HCT116 (cell line): ENCODE data around the gene ITGAE. TPM values are rescaled to one million over a fixed set of nuclear protein-coding genes. Genes with fewer than 3 reads are reported as not detected.

Experiments
- ATAC-seq: fragments of 200-7000 bp; cut with Tn5 transposase; 2 replicates; pipeline ENCODE4 v1.9.1; 2020; ENCODE audit warnings: mild to moderate bottlenecking, moderate library complexity
- BruUV-seq: library from RNA; stranded (reverse); fragments of 400-500 nt; replicated peaks from 2 replicates; lab custom pipeline; 2021; lab: Mats Ljungman, UMichigan
- CTCF ChIA-PET: fragments of 300-600 bp; sonication (Branson Sonifier 250); formaldehyde crosslinking; loops from one replicate; lab custom pipeline; 2021; ENCODE audit warnings: antibody characterized with exemption; lab: Charles Lee
- POLR2A ChIA-PET: fragments of 300-600, 350-600 bp; sonication (Branson Sonifier 250); formaldehyde crosslinking; loops from one replicate; lab custom pipeline; 2021; ENCODE audit warnings: antibody characterized with exemption; lab: Charles Lee
- RAD21 ChIA-PET, 2 experiments: fragments of 300-600 bp; sonication (Branson Sonifier 250); formaldehyde crosslinking; loops; one replicate each; lab custom pipeline; 2023; ENCODE audit warnings: low total read pairs in 2 of 2; ENCODE audit not compliant: uncharacterized antibody in 2 of 2, unreplicated experiment in 2 of 2, low non-redundant PET in 1 of 2; lab: Charles Lee
- DNase-seq: peaks from one replicate; pipeline ENCODE4 v3.0.0-alpha.2; 2010; ENCODE audit warnings: low read depth, low spot score
- H2AFZ ChIP-seq: fragments of 200-600 bp; shearing (Covaris generic), sonication (generic); 2 replicates; pipeline ENCODE4 v1.6.1; 2017; ENCODE audit warnings: low read depth, mixed run types, mixed read lengths, antibody characterized with exemption, low read length; ENCODE audit not compliant: poor library complexity, severe bottlenecking
- H3K27ac ChIP-seq: 2 replicates; pipeline ENCODE4 v1.5.1; 2012; ENCODE audit warnings: low read depth, low read length
- H3K27me3 ChIP-seq: fragments of 200-600 bp; sonication (generic); 2 replicates; pipeline ENCODE4 v1.6.1; 2016; ENCODE audit warnings: mixed run types, low read length, mixed read lengths; ENCODE audit not compliant: insufficient read depth
- H3K36me3 ChIP-seq, 2 experiments: fragments of 200-500 bp in 1 of 2; fragments of 200-600 bp in 1 of 2; sonication (Bioruptor generic) in 1 of 2; sonication (generic) in 1 of 2; 2 replicates each; pipeline versions ENCODE4 v1.5.1 to v1.6.1; 2014 to 2016; ENCODE audit warnings: low read length in 2 of 2, inconsistent platforms in 1 of 2, mixed read lengths in 1 of 2, mixed run types in 1 of 2; ENCODE audit not compliant: insufficient read depth in 2 of 2, control insufficient read depth in 1 of 2
- H3K4me1 ChIP-seq, 2 experiments: fragments of 200-600 bp in 1 of 2; sonication (generic) in 1 of 2; 2 replicates each; pipeline versions ENCODE4 v1.5.1 to v1.6.1; 2012 to 2017; ENCODE audit warnings: low read length in 2 of 2, inconsistent platforms in 1 of 2, mild to moderate bottlenecking in 1 of 2, mixed read lengths in 1 of 2, mixed run types in 1 of 2, moderate library complexity in 1 of 2; ENCODE audit not compliant: insufficient read depth in 2 of 2, control insufficient read depth in 1 of 2
- H3K4me2 ChIP-seq: fragments of 200-600 bp; sonication (generic); 2 replicates; pipeline ENCODE4 v1.6.1; 2017; ENCODE audit warnings: mixed run types, low read length, mixed read lengths
- H3K4me3 ChIP-seq, 2 experiments: fragments of 200-600 bp in 1 of 2; sonication (generic) in 1 of 2; replicated peaks in 1 of 2; 2 replicates each; pipeline ENCODE4 v1.5.1; 2011 to 2016; ENCODE audit warnings: low read length in 2 of 2, control low read depth in 1 of 2, low read depth in 1 of 2, mild to moderate bottlenecking in 1 of 2, mixed read lengths in 1 of 2, mixed run types in 1 of 2
- H3K79me2 ChIP-seq: fragments of 200-600 bp; sonication (generic); 2 replicates; pipeline ENCODE4 v1.6.1; 2017; ENCODE audit warnings: mild to moderate bottlenecking, mixed run types, low read length, moderate library complexity, mixed read lengths; ENCODE audit not compliant: insufficient read depth
- H3K9ac ChIP-seq: fragments of 200-600 bp; sonication (generic); 2 replicates; pipeline ENCODE4 v1.6.1; 2016; ENCODE audit warnings: low read length, mixed read lengths
- H3K9me2 ChIP-seq: fragments of 200-600 bp; sonication (generic), shearing (Covaris generic); 2 replicates; pipeline ENCODE4 v1.6.1; 2017; ENCODE audit warnings: mixed run types, mild to moderate bottlenecking, moderate library complexity; ENCODE audit not compliant: insufficient read depth
- H3K9me3 ChIP-seq, 2 experiments: fragments of 200-500 bp in 1 of 2; fragments of 200-600 bp in 1 of 2; sonication (Bioruptor generic) in 1 of 2; sonication (generic) in 1 of 2; 2 replicates each; pipeline ENCODE4 v1.6.1; 2014 to 2017; ENCODE audit warnings: low read length in 2 of 2, mixed read lengths in 2 of 2, inconsistent platforms in 1 of 2, low read depth in 1 of 2, mild to moderate bottlenecking in 1 of 2, mixed run types in 1 of 2, moderate library complexity in 1 of 2; ENCODE audit not compliant: control insufficient read depth in 1 of 2, insufficient read depth in 1 of 2
- H4K20me1 ChIP-seq: fragments of 200-600 bp; sonication (generic), shearing (Covaris generic); 2 replicates; pipeline ENCODE4 v1.6.1; 2017; ENCODE audit warnings: mixed run types, mild to moderate bottlenecking, moderate library complexity; ENCODE audit not compliant: insufficient read depth
- ELF1 ChIP-seq: IDR thresholded peaks from 2 replicates; pipeline ENCODE4 v1.6.1; 2012; ENCODE audit warnings: low read depth, borderline replicate concordance
- FOSL1 ChIP-seq: IDR thresholded peaks from 2 replicates; pipeline ENCODE4 v1.6.1; 2012; ENCODE audit warnings: low read depth
- JUND ChIP-seq: IDR thresholded peaks from 2 replicates; pipeline ENCODE4 v1.6.1; 2012
- POLR2A ChIP-seq: IDR thresholded peaks from 2 replicates; pipeline ENCODE4 v1.7.0; 2011; ENCODE audit warnings: borderline replicate concordance; ENCODE audit not compliant: insufficient read depth, insufficient read length; ENCODE audit errors: extremely low read depth
- POLR2AphosphoS5 ChIP-seq: IDR thresholded peaks from 2 replicates; pipeline ENCODE4 v1.6.1; 2011; ENCODE audit warnings: mild to moderate bottlenecking, low read depth, low read length, moderate library complexity
- RAD21 ChIP-seq: IDR thresholded peaks from 2 replicates; pipeline ENCODE4 v1.6.1; 2012; ENCODE audit warnings: low read depth, mild to moderate bottlenecking
- SIN3A ChIP-seq: IDR thresholded peaks from 2 replicates; pipeline ENCODE4 v1.6.1; 2012; ENCODE audit warnings: low read depth
- SP1 ChIP-seq: IDR thresholded peaks from 2 replicates; pipeline ENCODE4 v1.6.1; 2012; ENCODE audit warnings: low read depth
- TCF7L2 ChIP-seq: IDR thresholded peaks from 2 replicates; pipeline ENCODE4 v1.7.0; 2011; ENCODE audit warnings: borderline replicate concordance, inconsistent platforms; ENCODE audit not compliant: insufficient read depth, insufficient read length; ENCODE audit errors: extremely low read depth
- ZFX ChIP-seq: fragments of 450-650 bp; IDR thresholded peaks from 2 replicates; pipeline ENCODE4 v1.6.1; 2017
- ZNF274 ChIP-seq: fragments of 200-500 bp; sonication (Bioruptor generic); IDR thresholded peaks from 2 replicates; pipeline ENCODE4 v1.6.1; 2014; ENCODE audit warnings: mild to moderate bottlenecking, low read depth, low read length, inconsistent platforms
- intact Hi-C: fragments of 100-400 bp; cut with micrococcal nuclease; formaldehyde crosslinking; loops from 2 replicates; pipeline ENCODE4 v1.10.0; 2022
- total RNA-seq: library from RNA; stranded (reverse); gene quantifications from one replicate; pipeline ENCODE4 v1.2.1, GENCODE V29; 2021; ENCODE audit not compliant: unreplicated experiment
- TF ChIP-seq, protein P1 (sequence below), 3 experiments: fragments of 200-600 bp in 1 of 3; sonication (generic) in 1 of 3; IDR thresholded peaks in 2 of 3; conservative IDR thresholded peaks in 1 of 3; 2 replicates each; pipeline ENCODE4 v1.5.1; 2012 to 2017; ENCODE audit warnings: low read depth in 2 of 3, low read length in 2 of 3, antibody characterized with exemption in 1 of 3, borderline replicate concordance in 1 of 3, control low read depth in 1 of 3, mild to moderate bottlenecking in 1 of 3, mixed read lengths in 1 of 3, mixed run types in 1 of 3, moderate library complexity in 1 of 3; ENCODE audit not compliant: insufficient read depth in 1 of 3
- TF ChIP-seq, protein P2 (sequence below): IDR thresholded peaks from 2 replicates; pipeline ENCODE4 v1.6.1; 2012; ENCODE audit warnings: low read depth

The ITGAE gene
- total RNA-seq, 1 experiment from 2014 or later = 19.9 TPM

DNA sequence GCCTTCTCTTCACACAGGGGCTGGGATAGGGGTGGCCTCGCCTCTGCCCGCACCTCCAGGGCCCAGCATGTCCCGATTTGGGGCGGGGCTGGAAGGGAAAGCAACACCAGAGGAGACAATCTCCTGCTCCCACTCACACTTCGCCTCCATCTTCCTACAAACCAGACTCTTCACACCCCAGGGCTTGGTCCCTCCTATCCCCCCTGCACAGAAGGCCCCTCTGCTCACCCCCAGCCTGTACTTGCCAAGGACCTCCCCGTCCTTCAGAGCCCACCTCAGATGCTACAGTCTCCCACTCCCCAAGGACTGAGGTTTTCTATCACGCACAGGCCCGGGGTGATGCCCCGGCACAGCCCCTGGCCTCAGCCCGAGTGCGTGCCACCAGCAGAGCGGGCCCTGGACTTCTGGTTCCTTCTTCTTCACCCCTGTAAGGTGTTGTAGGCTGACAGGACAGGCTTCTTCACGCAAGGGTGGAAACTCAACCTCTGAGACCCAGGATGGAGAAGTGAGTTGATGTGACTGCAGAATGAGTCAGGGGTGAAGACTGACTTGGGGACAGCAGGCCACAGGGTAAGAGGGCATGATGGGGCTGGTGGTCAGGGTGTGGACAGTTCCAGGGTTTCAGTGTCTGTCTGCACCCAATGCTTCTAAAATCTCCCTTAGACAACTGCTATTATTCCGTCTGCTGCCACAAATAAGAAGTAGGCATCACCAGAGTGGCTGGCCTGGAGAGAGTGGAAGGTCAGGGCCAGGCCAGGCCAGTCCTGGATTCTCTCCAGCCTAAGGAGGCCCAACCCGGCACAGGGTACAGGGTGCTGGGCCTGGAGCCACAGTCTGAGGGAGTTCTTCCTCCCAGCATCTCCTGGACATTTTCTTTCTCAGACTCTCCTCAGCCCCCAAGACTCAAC, 2.5 kb downstream of the ITGAE start:
- ChIA-PET POLR2A (no interaction called here), CTCF (interaction anchor here (1.1 kb wide), 1 partner anchor 61 kb away, joined by 3 read pairs; no protein-coding TSS in a partner anchor), RAD21 (no interaction called here)
- intact Hi-C loops = no loop called here
- Histone ChIP-seq H3K79me2 (no peaks in the 10 kb centered on the region), H3K36me3 (no peaks in the 10 kb centered on the region), H2AFZ (no peak overlapping the region), H3K27ac (no peak overlapping the region), H3K27me3 (no peaks in the 10 kb centered on the region), H3K9me2 (no peaks in the 10 kb centered on the region), H3K4me3 (no peak overlapping the region), H3K4me1 (no peaks in the 10 kb centered on the region), H3K9ac (no peak overlapping the region), H4K20me1 (no peaks in the 10 kb centered on the region), H3K4me2 (no peak overlapping the region), H3K9me3 (no peaks in the 10 kb centered on the region)
- BruUV-seq = no TSS peak
- DNase-seq (no peak), ATAC-seq (no peak)
- no peak for TF ChIP-seq SP1
- TF ChIP-seq, protein P1, sequence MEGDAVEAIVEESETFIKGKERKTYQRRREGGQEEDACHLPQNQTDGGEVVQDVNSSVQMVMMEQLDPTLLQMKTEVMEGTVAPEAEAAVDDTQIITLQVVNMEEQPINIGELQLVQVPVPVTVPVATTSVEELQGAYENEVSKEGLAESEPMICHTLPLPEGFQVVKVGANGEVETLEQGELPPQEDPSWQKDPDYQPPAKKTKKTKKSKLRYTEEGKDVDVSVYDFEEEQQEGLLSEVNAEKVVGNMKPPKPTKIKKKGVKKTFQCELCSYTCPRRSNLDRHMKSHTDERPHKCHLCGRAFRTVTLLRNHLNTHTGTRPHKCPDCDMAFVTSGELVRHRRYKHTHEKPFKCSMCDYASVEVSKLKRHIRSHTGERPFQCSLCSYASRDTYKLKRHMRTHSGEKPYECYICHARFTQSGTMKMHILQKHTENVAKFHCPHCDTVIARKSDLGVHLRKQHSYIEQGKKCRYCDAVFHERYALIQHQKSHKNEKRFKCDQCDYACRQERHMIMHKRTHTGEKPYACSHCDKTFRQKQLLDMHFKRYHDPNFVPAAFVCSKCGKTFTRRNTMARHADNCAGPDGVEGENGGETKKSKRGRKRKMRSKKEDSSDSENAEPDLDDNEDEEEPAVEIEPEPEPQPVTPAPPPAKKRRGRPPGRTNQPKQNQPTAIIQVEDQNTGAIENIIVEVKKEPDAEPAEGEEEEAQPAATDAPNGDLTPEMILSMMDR (IDR thresholded peaks at IDR 0.05 in 2 of 3, conservative IDR thresholded peaks at IDR 0.05 in 1 of 3; ENCODE audit: borderline replicate concordance in 1 of 3, insufficient read depth in 1 of 3, low read depth in 2 of 3, low read length in 2 of 3) = no peak
- no peak for TF ChIP-seq ELF1
- TF ChIP-seq POLR2AphosphoS5 = no peak
- no peak for TF ChIP-seq JUND
- no peak for TF ChIP-seq ZNF274
- no peak for TF ChIP-seq SIN3A
- no peak for TF ChIP-seq TCF7L2
- TF ChIP-seq POLR2A = no peak
- TF ChIP-seq, protein P2, sequence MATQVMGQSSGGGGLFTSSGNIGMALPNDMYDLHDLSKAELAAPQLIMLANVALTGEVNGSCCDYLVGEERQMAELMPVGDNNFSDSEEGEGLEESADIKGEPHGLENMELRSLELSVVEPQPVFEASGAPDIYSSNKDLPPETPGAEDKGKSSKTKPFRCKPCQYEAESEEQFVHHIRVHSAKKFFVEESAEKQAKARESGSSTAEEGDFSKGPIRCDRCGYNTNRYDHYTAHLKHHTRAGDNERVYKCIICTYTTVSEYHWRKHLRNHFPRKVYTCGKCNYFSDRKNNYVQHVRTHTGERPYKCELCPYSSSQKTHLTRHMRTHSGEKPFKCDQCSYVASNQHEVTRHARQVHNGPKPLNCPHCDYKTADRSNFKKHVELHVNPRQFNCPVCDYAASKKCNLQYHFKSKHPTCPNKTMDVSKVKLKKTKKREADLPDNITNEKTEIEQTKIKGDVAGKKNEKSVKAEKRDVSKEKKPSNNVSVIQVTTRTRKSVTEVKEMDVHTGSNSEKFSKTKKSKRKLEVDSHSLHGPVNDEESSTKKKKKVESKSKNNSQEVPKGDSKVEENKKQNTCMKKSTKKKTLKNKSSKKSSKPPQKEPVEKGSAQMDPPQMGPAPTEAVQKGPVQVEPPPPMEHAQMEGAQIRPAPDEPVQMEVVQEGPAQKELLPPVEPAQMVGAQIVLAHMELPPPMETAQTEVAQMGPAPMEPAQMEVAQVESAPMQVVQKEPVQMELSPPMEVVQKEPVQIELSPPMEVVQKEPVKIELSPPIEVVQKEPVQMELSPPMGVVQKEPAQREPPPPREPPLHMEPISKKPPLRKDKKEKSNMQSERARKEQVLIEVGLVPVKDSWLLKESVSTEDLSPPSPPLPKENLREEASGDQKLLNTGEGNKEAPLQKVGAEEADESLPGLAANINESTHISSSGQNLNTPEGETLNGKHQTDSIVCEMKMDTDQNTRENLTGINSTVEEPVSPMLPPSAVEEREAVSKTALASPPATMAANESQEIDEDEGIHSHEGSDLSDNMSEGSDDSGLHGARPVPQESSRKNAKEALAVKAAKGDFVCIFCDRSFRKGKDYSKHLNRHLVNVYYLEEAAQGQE = no peak
- no peak for TF ChIP-seq ZFX
- no peak for TF ChIP-seq FOSL1
- TF ChIP-seq RAD21 = no peak
